ENCODE results near the gene NEK6. TPM values are rescaled to one million over a fixed set of nuclear protein-coding genes. Genes with fewer than 3 reads are reported as not detected.

The NEK6 gene
- total and polyA plus RNA-seq, 2 of the 8 experiments (the other 6 are each of a cell fraction or from before 2014, with no cell fraction given) = 17.7 to 19.7 TPM

DNA sequence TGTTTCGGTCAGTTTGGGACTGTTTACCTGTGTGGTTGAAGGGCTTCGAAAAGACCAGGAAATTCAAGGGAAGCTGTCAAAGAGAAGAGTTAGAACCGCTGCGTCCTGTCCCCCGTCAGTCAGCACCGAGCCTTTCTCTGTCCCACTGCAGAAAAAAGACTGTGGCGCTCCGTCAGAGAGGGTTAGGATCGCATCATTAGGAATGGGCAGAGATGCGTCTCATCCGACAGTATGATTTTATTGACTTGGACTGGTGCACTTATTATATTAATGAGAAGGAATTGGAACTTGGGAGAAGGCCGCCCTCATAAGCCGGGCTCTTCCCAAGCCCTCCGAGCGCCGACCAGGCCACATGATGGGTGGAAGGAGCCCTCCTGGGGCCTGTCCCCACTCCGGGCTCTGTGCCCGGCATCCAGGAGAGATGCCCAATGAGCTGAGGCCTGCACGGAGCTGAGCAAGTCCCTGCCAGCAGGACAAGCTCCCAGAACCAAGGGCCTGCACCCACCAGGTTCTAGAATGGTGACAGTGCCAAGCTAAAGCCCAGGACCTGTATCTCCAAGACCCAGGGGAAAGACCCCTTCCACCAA lies 71.5 kb downstream of the NEK6 start:
- no peak overlapping the region for H2BK5ac ChIP-seq (ENCODE audit: low read depth, low read length)
- DNase-seq (ENCODE audit: low read depth in 1 of 2, low spot score in 2 of 2) (no peak), FAIRE-seq (no peak)
- H3K4me2 ChIP-seq (ENCODE audit: insufficient read depth in 1 of 2, low read depth in 2 of 2, low read length in 2 of 2) = no peak overlapping the region
- no peak overlapping the region for H4K91ac ChIP-seq (replicated peaks; ENCODE audit: insufficient read length, low read length)
- H2BK120ac ChIP-seq (replicated peaks; ENCODE audit: low read depth, low read length) = no peak overlapping the region
- H3K9ac ChIP-seq (replicated peaks in 1 of 4; ENCODE audit: extremely low read depth in 1 of 4, low read depth in 3 of 4, low read length in 3 of 4) = no peak overlapping the region
- H3K27ac ChIP-seq (ENCODE audit: low read depth, low read length) = no peak overlapping the region
- no peak overlapping the region for H2BK20ac ChIP-seq (ENCODE audit: low read length)
- H4K20me1 ChIP-seq (replicated peaks in 1 of 2; ENCODE audit: control insufficient read depth in 1 of 2, insufficient read depth in 2 of 2, low read length in 2 of 2) = peaks cover 0 to 3% of the 10 kb centered on the region in 2 experiments
- no peaks in the 10 kb centered on the region for H3K4me1 ChIP-seq (replicated peaks in 1 of 4; ENCODE audit: control insufficient read depth in 3 of 4, insufficient read depth in 4 of 4, low read length in 3 of 4)
- H3K56ac ChIP-seq (replicated peaks; ENCODE audit: insufficient read length, low read depth, low read length) = no peak overlapping the region
- no peaks in the 10 kb centered on the region for H3K79me1 ChIP-seq (ENCODE audit: low read depth, low read length)
- no peak overlapping the region for H2BK12ac ChIP-seq (ENCODE audit: low read depth, low read length)
- no peak overlapping the region for H2BK15ac ChIP-seq (ENCODE audit: low read length)
- H3K9me3 ChIP-seq (ENCODE audit: insufficient read depth in 2 of 2, low read depth in 1 of 2, low read length in 1 of 2) = no peaks in the 10 kb centered on the region
- ChIA-PET CTCF (ENCODE audit: partially characterized antibody) (interaction anchor here (1.0 to 2.5 kb wide), 5 partner anchors 9 to 203 kb away, joined by 3 to 13 read pairs (median 4); no protein-coding TSS in a partner anchor), POLR2A (ENCODE audit: partially characterized antibody) (no interaction called here)
- no peak overlapping the region for H3K4me3 ChIP-seq (ENCODE audit: extremely low read depth in 1 of 4, insufficient read depth in 2 of 4, low read depth in 3 of 4, low read length in 4 of 4)
- no peak overlapping the region for H3K18ac ChIP-seq (ENCODE audit: extremely low read depth, low read length)
- 84% methylated on average over 19 of the region's 19 CpGs; no CpG with 5 or more reads in 1 of the 2 experiments for WGBS, 2 experiments (ENCODE audit: extremely low coverage in 1 of 2, insufficient coverage in 1 of 2, insufficient read length in 1 of 2, insufficient replicate concordance in 2 of 2, low coverage in 1 of 2, low lambda C conversion rate in 2 of 2, missing lambda C conversion rate in 1 of 2)
- H3K14ac ChIP-seq (ENCODE audit: insufficient read length) = no peak overlapping the region
- H3K36me3 ChIP-seq (ENCODE audit: control insufficient read depth in 2 of 4, insufficient read depth in 4 of 4, low read length in 3 of 4) = no peaks in the 10 kb centered on the region
- no peaks in the 10 kb centered on the region for H3K79me2 ChIP-seq (ENCODE audit: control insufficient read depth in 1 of 2, insufficient read depth in 2 of 2, low read length in 2 of 2)
- H2AFZ ChIP-seq (ENCODE audit: low read length) = no peak overlapping the region
- no peak overlapping the region for H4K5ac ChIP-seq (ENCODE audit: insufficient read length, low read depth, low read length)
- H2AK5ac ChIP-seq (ENCODE audit: low read depth, low read length) = no peak overlapping the region
- no peak overlapping the region for H3K23ac ChIP-seq (ENCODE audit: insufficient read length)
- H3K23me2 ChIP-seq (ENCODE audit: low read depth, low read length) = no peaks in the 10 kb centered on the region; the same call in 1 of the 2 replicates
- H3K4ac ChIP-seq (replicated peaks; ENCODE audit: insufficient read length, low read depth, low read length) = no peak overlapping the region
- no peak overlapping the region for H4K8ac ChIP-seq (ENCODE audit: extremely low read depth, insufficient read depth, low read length)
- H3K27me3 ChIP-seq (replicated peaks in 1 of 4; ENCODE audit: control insufficient read depth in 3 of 4, extremely low read depth in 1 of 4, insufficient read depth in 3 of 4, low read length in 3 of 4) = no peaks in the 10 kb centered on the region
- TF ChIP-seq MAFK (IDR thresholded peaks at IDR 0.05; ENCODE audit: low read depth, low read length) = no peak
- TF ChIP-seq RAD21 (IDR thresholded peaks at IDR 0.05 in 1 of 2, conservative IDR thresholded peaks at IDR 0.05 in 1 of 2; ENCODE audit: low read depth in 2 of 2, low read length in 2 of 2) = no peak
- TF ChIP-seq HDAC2 (IDR thresholded peaks at IDR 0.05; ENCODE audit: borderline replicate concordance in 1 of 2, low read depth in 2 of 2, low read length in 2 of 2) = no peak
- TF ChIP-seq POLR2A (IDR thresholded peaks at IDR 0.05; ENCODE audit: control extremely low read depth in 1 of 2, low read depth in 2 of 2, low read length in 2 of 2) = no peak
- TF ChIP-seq TCF12 (IDR thresholded peaks at IDR 0.05; ENCODE audit: low read depth, low read length) = no peak
- TF ChIP-seq RBBP5 (IDR thresholded peaks at IDR 0.05; ENCODE audit: borderline replicate concordance, low read depth, low read length) = no peak
- no peak for TF ChIP-seq TAF1 (IDR thresholded peaks at IDR 0.05; ENCODE audit: low read depth, low read length)
- no peak for TF ChIP-seq CREB1 (IDR thresholded peaks at IDR 0.05)
- TF ChIP-seq RFX5 (IDR thresholded peaks at IDR 0.05; ENCODE audit: borderline replicate concordance, low read depth, low read length) = no peak
- TF ChIP-seq SUZ12 (IDR thresholded peaks at IDR 0.05; ENCODE audit: low read length) = no peak
- TF ChIP-seq ATF3 (IDR thresholded peaks at IDR 0.05; ENCODE audit: insufficient read depth, low read depth, low read length) = no peak
- TF ChIP-seq KDM5A (IDR thresholded peaks at IDR 0.05; ENCODE audit: low read length) = no peak
- TF ChIP-seq POU5F1 (IDR thresholded peaks at IDR 0.05; ENCODE audit: low read depth, low read length) = no peak
- no peak for TF ChIP-seq EGR1 (IDR thresholded peaks at IDR 0.05; ENCODE audit: borderline replicate concordance, low read depth, low read length)

Measured in H1 (cell line).